Suppressor macrophage treated with lipopolysaccharide for 1 hour (primary cell): ENCODE data around the gene MGAT5.

Experiments
- DNase-seq, 3 donors: peaks; one replicate each; pipeline ENCODE4 v3.0.0-alpha.2; 2020 to 2022

MGAT5 gene

DNA sequence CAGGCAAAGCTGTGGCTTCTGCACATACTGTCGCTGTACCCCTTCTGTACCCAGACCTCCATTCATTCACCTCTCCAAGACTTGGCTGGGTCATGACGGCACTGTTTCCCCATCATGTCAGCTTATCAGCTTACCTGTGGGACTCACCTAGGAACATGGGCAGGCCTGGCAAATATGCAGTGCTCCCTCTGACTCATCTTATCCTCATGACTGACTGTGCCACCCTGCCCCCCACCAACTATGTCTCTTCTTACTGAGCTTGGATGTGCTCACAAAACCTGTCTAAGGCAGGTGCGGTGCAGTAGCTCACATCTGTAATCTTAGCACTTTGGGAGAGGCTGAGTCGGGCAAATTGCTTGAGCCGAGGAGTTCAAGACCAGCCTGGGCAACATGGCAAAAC lies 152.4 kb downstream of the MGAT5 start:
- no peak for DNase-seq

DNA sequence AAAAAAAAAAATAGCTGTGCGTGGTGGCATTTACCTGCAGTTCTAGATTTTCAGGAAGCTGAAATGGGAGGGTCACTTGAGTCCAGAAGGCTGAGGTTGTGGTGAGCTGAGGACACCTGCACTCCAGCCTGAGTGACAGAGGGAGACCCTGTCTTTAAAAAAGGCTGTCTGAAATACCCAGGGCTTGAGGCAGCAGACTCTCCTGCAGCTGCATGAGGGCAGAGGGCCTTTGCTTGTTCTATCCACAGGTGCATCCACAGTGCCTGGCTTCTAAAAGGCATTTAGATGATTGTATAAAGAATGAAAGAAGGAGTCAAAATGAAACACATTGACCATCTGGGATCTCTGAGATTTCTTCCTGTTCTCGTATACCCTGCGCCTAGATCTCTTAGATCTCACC lies 152.9 kb downstream of the MGAT5 start:
- no peak for DNase-seq

DNA sequence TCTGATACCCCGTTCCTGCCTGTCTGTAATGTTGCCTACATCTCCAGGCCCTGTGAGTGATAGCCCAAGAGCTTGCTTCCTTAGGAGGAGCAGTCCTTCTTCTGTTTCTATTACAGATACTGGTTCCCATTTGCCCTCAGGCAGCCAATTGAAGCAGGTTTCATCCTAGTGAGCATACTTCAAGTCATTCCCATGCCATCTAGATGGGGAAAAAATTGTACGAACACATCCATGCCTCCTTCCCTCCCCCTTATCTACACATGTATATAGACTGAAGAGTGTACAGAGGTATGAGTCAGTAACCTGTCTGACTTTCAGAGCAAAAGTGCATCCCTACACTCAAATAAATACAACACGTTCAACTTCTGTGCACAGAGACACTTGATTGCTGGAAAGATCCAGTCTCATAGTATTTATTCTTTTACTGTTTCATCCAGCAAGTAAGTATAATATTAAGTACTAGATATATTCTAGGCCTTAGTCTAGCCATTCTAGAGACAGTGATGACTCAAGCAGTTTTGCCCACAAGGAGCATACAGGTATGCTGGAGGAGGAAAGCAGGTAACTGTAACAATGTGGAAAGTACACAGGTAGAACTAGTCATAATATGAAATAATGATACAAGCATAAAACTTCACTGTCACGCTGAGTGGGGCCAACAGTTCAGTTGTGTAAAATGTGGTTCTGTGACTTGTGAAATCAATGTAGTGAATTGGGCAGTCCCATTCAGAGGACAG lies 153.4 kb downstream of the MGAT5 start:
- no peak for DNase-seq

DNA sequence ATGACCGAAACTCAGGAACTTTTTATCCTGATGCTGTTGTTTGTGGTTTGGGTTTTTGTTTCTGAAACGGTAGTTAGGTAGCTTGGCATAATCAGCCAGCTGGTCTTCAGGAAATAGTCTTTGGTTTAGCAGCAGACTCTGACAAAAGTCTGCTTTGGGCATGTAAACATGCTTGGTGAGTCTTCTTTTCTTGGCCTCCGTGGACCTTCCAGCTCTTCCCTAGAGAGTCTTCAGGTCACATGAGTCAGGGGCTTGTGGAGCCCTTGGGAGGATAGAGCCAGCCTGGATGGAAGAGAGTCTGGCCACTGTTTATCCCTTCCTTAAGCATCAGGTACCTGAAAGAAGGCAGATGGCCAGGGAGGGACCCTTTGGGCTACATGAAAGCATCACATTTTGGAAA lies 154.5 kb downstream of the MGAT5 start:
- DNase-seq: no peak

DNA sequence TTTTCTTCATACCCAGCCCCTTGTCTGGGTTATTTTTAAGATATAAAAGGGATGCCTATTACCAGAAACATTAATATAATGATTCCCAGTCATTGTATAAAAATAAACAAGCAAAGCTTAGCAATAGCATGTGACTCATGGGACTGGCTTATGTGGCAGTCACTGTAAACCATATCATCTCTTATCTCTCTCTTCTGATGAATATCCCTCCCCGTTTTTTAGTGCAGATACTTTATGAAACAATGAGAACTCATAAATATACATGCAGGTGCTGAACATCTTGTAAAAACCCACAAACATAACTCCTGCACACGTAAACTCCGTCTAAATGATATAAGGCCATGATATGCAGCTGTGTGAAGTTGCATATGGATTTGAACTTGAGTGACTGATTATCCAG lies 154.9 kb downstream of the MGAT5 start:
- DNase-seq: no peak

DNA sequence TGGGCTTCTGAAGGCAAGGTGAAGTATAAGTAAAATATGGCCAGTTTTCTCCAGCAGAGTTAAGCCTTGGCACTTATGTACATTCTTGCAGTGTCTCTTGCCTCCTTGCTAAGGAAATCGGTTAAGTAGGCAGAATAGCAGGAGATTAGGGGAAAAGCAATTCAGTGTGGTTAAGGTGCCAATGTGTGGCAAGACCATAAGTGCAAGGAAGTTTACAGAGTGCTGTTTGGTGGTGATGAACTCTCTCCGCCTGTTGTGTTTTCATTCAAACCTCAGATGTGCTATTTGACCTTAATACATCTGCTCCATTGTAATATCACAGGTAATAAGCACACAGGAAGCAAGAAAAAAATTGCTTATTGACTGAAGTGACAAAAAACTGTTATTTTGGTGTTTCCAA lies 156.1 kb downstream of the MGAT5 start:
- no peak for DNase-seq

DNA sequence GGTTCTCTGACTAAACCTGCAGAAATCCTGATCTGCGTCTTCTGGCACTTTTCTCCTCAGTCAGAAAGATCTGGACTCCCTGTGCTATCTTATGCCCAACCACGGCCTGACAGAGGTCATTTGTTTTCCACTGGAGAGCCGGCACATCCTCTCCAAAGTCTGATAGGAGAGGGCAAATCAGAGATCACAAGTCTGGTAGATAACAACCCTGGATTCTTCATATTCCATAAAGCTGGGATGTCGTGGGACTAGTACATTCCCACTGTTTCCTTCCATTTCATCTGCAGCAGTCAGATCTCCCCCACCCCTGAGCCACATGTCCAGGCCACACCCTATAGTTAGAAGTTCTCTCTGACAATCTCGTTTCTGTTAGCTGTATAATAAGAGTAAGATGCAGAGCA lies 157.0 kb downstream of the MGAT5 start:
- DNase-seq: no peak

DNA sequence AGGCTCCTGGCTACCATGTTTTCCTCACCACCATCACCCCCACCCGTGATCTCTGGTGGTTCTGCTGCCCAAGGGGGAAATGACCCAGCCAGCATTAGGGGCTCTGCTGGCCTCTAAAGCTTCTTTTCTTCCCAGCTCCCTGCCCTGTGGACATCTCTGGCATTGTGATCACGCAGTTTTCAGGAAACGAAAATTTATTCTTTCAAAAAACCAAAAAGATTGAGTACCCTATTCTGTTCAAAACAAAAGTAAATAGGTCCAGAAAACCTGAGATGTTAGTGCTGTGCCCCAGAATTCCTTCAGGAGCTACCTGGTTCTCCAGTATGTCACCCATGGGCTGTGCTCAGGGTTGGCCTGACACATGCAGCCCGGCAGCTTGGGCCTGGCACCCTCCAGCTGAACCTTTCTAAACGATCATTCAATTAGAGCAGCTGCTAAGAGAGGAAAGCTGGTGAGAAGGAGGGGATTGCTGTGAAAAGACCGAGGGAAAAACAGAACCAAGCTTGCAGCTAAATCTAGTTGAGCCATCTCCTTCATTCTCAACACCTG lies 157.5 kb downstream of the MGAT5 start:
- no peak for DNase-seq

DNA sequence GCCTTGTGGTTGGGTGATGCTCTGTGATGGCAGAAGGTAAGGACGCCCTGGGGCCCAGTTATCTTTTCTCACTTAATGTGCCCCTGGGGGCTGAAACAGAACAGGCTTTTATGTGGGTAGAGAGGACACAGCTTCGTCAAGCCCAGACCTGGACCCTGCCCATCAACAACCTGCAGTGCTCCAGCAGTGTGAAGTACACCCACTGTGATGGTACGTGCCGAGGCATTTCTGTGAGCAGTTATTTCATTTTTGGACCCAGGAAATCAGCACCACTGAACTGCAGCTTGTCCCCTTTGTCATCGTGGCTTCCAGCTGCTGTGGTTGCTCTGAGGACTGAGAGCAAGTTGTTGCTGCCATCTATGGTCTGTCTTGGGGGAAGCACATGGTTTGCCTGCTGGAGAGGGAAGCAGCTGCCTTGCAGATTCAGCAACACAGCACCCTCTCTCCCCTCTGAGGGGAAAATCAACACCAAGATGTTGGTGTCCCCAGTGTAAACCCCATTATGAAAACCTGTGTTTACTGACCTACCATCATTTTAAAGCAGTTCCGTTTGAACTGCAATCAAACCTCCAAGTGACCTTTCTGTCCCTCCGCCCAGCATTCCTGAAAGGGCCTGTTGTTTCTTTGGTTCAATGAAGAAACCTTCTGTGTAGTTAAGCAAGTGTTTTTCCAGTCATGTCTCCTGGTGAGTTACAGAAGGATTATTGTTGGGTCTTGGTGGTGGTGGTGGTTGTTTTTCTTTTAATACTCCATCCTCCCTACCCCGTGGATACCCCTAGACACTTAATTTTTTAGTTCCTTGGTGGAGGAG lies 158.2 kb downstream of the MGAT5 start:
- peak; percentile 28 to 44 (median 33) for DNase-seq

DNA sequence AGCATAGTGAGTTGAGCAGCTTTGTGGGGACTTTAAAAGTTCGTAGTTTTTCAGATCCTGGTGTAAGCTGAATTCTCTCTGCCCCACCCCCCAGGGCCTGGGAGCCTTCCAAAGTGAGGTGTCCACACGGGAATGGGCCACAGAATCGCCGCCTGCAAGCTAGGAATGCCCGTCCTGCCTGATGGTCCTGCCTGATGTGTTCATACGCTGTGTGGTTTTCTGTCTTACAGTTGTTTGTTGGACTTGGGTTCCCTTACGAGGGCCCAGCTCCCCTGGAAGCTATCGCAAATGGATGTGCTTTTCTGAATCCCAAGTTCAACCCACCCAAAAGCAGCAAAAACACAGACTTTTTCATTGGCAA lies 158.7 kb downstream of the MGAT5 start:
- no peak for DNase-seq

DNA sequence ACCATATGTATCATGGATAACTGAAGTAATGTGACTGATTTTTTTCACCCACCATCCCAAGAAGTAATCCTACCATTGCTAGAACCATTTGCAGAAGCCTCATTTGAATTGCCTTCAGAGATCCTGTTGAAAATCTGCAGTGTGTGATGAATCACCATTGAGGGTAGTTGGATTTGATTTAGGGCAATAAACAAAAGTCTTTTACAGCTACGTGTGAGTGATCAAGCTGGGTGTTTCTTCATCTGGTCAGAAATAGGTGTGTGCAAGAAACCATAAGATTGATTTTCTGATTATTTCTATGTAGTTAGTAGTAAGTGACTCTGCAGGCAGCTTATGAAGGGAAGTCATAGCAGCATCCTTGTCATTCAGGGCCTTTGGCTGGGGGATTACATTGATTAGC lies 159.6 kb downstream of the MGAT5 start:
- DNase-seq: no peak

DNA sequence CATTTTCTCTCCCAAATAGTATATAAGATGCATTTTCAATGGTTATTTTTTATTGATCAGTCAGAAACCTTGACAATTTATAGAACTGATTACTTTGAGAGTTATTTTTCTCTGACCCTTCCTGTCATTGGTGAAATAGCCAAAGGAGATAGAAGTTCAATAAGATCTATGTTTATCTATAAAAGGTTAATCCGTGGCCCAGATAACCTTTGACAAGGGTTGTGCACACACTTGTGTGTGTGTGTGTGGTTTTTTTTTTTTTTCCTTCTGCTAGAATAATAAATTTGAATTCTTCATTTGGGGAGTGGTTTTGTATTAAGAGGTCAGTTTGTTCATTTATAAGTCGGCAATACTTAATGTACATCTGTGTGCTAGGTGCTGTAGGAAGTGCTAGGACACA lies 160.0 kb downstream of the MGAT5 start:
- DNase-seq: no peak

DNA sequence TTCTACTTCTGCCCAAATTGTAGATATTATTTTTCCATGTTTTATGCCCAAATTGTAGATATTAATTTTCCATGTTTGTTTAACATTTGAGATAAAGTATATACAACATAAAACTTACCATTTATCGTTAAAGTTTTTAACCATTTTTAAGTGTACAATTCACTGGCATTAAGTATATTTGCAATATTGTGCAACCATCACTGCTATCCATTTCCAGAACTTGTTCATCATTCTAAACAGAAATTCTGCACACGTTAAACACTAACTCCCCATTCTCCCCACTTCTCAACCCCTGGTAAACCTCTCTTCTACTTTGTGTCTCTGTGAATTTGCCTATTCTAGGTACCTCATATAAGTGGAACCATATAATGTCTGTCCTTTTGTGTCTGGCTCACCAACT lies 162.1 kb downstream of the MGAT5 start:
- DNase-seq: no peak

DNA sequence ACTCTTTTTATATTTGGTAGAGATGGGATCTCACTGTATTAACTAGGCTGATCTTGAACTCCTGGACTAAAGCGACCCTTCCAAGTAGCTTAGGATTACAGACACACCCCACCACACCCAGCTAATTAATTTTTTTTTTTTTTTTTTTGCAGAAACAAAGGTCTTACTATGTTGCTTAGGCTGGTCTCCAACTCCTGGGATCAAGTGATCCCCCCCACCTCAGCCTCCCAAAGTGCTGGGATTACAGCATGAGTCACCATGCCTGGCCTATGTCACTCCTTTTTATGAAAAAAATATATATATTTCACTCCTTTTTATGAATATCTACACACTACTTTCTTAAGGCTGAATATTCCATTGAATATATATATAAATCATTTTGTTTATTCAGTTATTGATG lies 162.8 kb downstream of the MGAT5 start:
- no peak for DNase-seq

DNA sequence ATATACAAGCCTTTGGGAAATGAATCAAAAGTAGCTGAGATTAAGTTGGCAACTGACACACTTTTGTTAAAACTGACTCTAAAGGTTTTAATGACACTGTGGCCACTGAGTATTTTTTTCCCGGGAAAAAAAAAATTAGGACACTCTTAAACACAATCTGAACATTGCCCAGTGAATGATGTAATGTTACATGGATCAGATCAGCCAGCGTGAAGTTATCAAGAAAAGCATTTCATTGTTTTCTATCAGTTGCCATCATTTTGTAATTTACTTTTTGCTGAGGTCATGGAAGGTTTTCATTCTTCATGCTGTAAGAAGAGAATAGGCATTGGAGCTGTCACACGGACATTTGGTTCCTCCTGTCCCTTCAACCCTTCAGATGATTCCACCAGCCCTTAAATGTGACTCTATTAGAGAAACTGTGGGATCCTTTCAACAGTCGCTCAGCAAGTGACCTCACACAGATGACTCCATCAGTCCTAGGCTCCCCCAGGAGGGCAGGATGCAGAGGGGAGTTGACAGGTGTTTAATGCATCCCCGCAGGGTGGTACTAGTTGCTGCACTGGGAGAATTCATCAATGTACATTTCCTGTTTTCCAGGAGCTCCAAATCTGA lies 164.2 kb downstream of the MGAT5 start:
- DNase-seq: no peak

DNA sequence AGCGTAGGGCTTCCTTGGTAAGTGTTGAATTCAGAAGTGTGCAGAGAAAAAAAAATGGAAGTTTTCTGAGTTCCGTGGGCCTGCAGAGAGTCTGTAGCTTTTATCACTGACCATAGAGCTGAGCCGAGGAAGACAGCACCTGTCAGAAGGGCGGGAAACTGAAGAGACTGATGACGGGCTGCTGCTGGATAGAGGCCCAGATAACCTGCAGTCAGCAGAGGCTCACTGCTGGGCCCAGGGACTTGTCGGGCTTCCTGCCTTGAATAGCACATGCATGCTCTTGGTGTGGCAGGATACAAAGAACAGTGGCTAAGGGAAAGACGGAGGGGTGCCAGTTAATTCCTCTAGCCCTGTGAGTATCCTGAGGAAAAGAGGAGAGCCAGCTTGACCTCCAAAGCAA lies 166.4 kb downstream of the MGAT5 start:
- no peak for DNase-seq

DNA sequence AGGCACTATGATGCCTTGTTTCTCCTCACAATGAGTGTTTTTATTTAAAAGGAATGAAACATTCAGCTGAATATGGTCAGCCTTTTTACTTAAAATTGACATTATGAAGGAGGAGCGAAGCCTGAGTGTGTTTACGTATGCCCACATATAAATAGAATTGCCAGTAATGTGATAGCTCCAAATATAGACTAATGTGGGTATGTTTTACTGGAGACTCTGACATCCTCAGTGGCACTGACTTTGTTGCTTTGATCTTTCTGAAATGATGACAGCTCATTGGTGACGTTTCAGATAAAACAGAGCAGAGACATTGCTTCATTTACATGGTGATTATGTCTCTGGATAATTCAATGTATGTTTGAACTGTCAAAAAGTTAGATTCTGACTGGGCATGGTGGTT lies 167.0 kb downstream of the MGAT5 start:
- no peak for DNase-seq

DNA sequence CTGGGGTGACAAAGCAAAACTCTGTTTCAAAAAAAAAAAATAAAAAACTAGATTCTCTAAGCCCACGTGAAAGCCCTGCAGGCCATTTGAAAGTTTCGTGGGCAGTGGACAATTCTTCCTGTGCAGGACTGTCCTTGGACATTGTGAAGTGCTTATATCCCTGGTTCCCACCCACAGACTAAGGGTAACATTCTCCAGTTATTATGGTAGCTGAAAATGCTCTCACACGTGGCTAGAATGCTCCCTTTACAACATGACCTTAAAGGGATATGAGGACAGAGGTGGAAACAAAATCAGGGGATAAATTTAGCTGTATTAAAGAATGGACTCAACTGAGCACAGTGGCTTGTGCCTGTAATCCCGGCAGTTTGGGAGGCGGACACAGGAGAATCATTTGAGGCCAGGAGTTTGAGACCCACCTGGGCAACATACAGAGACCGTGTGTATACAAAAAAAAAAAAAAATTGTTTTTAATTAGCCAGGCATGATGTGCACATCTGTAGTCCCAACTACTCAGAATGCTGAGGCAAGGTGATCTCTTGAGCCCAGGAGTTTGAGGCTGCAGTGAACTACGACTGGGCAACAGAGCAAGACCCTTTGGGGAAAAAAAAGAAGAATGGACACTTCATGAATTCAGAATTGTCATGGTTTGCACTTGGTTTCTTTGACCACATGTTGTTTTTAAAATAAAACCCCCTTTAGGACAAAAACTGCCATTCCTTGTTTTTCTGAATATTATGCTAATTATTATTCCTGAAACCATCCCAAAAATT lies 167.9 kb downstream of the MGAT5 start:
- DNase-seq: no peak

DNA sequence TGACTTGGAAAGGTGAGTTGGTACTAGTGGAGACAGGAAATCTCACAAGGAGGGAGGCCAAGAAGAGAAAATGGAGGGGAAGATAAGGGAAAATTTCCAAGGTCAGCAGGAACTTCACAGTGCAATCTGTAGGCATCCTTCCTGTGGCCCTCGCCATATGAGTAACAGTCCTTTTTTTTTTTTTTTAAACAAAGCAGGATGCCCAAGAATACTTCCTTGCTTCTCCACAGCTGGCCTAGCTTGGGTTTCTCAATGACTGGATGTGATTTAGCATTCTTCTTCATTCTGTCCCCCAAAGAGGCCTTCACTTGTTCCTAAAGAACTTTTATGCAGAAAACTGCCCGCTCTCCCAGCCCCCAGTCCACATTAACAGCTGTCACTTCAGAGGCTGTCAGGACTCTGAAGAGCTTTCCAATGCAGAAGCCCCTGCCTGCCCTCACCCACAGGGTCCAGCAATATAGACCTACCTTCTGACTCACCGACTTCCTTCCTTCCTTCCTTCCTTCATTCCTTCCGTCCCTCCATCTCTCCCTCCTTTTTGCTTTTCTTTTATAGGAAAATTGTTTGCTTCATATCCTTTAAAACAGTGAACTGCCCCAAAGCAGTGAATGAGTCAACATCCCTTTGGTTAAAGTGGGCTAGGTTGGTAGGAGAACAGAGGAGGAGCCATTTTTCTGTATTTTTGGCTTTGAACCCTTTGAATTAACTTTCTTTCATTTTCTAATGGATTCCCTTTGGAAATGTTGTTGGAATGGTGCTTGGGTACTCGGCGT lies 172.0 kb downstream of the MGAT5 start:
- DNase-seq: peak in 2 of 3 donors; percentile 3 to 4

DNA sequence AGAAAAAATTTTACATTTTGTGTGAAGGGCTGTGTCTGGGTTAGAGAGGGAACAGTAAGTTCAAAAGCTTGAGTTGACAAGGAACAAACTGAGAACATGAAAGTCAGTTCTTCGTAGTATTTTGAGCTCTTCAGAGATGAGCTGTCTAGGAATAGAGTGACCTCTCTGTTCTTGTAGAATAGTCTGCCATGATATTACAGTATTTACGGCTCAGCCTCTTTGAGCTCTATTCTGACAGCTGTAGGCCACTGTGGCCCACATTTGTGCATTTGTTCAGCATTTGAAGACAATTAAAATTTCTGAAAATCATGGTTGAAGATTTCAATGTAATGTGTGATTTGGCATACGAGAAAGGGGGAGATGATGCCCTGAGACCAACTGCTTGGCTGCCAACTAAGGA lies 172.8 kb downstream of the MGAT5 start:
- DNase-seq: no peak

DNA sequence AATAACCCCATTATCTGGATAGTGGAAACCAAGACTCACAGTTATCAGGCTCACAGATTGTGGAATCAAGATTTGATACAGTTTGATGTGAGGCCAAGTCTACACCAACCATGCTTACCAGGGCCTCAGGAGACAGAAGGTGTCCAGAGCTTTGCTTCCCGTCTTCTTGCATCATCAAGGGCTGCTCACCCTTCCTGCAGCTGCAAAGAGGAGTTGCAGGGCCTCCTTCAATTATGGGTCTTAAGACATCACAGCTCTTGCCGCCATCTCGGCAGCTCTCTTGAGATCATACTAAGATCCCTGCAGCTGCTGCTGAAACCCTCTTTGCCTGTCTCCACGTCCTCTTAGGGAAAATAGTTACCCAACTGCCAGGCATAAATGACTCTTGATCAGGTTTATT lies 176.0 kb downstream of the MGAT5 start:
- no peak for DNase-seq

DNA sequence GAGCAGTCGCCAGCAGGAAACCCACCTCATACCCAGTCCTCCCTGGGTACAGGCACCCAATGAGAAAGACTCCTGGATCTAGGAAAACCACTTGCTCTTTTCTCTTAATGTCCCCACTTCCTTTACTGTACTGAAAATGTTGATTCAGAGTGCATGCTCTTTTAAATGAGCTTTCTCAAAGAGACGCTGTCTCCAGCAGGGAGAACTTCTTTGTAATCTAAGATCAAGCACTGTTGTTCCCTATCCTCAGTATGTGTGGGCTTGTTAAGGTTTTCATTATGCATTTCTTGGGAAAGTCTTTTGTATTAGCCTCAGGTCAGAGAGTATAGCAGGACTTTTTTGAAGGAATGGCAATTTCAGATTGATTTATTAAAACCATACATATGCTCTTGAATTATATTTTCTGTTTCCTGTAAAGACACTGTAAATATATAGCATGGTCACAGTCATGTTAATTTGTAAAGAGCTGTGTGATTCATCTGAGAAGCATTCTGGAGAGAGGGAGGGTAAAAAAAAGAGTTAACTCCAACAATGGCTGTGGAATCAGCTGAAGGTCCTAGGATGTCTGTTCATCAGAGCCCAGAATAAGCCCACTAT lies 178.1 kb downstream of the MGAT5 start:
- DNase-seq: no peak
